DND-41 (cell line): ENCODE results near the gene SLC23A2.
"Not testable (repeated sequence)": the region's sequence is repeated elsewhere in the genome, so short reads cannot be mapped to it uniquely, and the experiment has no call there.

ENCODE experiments used
- EZH2 ChIP-seq: IDR thresholded peaks from 3 replicates; pipeline ENCODE4 v1.6.1; 2012; ENCODE audit warnings: borderline replicate concordance, low read depth, mild to moderate bottlenecking, moderate library complexity, low read length, inconsistent platforms; ENCODE audit not compliant: severe bottlenecking
- TF ChIP-seq, protein P1 (sequence below): IDR thresholded peaks from 2 replicates; pipeline ENCODE4 v1.5.1; 2012; ENCODE audit warnings: borderline replicate concordance, low read length, moderate library complexity, mild to moderate bottlenecking; ENCODE audit not compliant: poor library complexity, severe bottlenecking; ENCODE audit errors: extremely low read depth

- TF ChIP-seq, protein P1, sequence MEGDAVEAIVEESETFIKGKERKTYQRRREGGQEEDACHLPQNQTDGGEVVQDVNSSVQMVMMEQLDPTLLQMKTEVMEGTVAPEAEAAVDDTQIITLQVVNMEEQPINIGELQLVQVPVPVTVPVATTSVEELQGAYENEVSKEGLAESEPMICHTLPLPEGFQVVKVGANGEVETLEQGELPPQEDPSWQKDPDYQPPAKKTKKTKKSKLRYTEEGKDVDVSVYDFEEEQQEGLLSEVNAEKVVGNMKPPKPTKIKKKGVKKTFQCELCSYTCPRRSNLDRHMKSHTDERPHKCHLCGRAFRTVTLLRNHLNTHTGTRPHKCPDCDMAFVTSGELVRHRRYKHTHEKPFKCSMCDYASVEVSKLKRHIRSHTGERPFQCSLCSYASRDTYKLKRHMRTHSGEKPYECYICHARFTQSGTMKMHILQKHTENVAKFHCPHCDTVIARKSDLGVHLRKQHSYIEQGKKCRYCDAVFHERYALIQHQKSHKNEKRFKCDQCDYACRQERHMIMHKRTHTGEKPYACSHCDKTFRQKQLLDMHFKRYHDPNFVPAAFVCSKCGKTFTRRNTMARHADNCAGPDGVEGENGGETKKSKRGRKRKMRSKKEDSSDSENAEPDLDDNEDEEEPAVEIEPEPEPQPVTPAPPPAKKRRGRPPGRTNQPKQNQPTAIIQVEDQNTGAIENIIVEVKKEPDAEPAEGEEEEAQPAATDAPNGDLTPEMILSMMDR = not testable (repeated sequence)
- TF ChIP-seq EZH2 = not testable (repeated sequence)
These were observed 30.4 kb upstream of the SLC23A2 start for GRCh38 chr20:5031701-5032100.
